Stimulated activated CD4-positive, alpha-beta T cell treated with anti-CD3 and anti-CD28 coated beads, Interleukin-15, amount 100 ng/mL, for 24 hours (primary cell): ENCODE data around the gene CNOT6L.

Experiments used
- DNase-seq: peaks from one replicate; pipeline ENCODE4 v3.0.0-alpha.2; 2020

CNOT6L gene

GRCh38 chr4:77710059-77710458 lies 109.1 kb downstream of the CNOT6L start:
- DNase-seq: no peak

- no peak for DNase-seq
Observed at GRCh38 chr4:77706717-77707116, 112.5 kb downstream of the CNOT6L start.

GRCh38 chr4:77703666-77704065 lies 115.5 kb downstream of the CNOT6L start:
- no peak for DNase-seq

- DNase-seq: no peak
Observed at GRCh38 chr4:77701121-77701520, 118.0 kb downstream of the CNOT6L start.

- no peak for DNase-seq
Observed at GRCh38 chr4:77699731-77700210, 119.4 kb downstream of the CNOT6L start.

- no peak for DNase-seq
Observed at GRCh38 chr4:77697860-77698590, 121.1 kb downstream of the CNOT6L start.

- DNase-seq: no peak
Observed at GRCh38 chr4:77695774-77696173, 123.4 kb downstream of the CNOT6L start.

- no peak for DNase-seq
Observed at GRCh38 chr4:77692847-77693432, 126.2 kb downstream of the CNOT6L start.

- DNase-seq: no peak
Observed at GRCh38 chr4:77681792-77682191, 137.4 kb downstream of the CNOT6L start.

- no peak for DNase-seq
Observed at GRCh38 chr4:77676842-77677241, 142.3 kb downstream of the CNOT6L start.

- DNase-seq: no peak
Observed at GRCh38 chr4:77671051-77671450, 148.1 kb downstream of the CNOT6L start.

GRCh38 chr4:77669946-77670590 lies 149.1 kb downstream of the CNOT6L start:
- DNase-seq: no peak

- peak; percentile 2 for DNase-seq
Observed at GRCh38 chr4:77665381-77666069, 153.6 kb downstream of the CNOT6L start.
